T-helper 1 cell (primary cell): ENCODE data around the gene FBXL7.

Experiments used
- DNase-seq, 5 donors: peaks; one replicate each; pipeline ENCODE4 v3.0.0-alpha.2; 2012 to 2020

The FBXL7 gene

DNA sequence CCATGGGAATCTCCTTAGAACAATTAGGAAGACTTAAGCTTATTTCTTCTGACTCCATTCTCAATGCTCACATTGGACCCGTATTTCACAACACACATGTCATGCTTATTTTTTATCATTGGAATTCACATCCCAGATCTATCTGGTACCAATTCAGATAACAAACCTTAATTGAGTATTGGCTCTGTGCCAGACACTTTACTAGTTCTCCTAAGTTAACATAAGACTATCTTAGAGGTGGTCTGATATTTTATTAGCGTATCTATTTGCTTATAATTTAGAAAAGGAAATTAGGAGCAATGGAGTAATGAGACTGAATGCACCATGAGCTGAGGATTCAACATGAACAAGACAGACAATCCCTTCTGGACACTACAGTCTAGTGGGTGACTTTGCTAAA, 45.1 kb downstream of the FBXL7 start:
- no peak for DNase-seq

DNA sequence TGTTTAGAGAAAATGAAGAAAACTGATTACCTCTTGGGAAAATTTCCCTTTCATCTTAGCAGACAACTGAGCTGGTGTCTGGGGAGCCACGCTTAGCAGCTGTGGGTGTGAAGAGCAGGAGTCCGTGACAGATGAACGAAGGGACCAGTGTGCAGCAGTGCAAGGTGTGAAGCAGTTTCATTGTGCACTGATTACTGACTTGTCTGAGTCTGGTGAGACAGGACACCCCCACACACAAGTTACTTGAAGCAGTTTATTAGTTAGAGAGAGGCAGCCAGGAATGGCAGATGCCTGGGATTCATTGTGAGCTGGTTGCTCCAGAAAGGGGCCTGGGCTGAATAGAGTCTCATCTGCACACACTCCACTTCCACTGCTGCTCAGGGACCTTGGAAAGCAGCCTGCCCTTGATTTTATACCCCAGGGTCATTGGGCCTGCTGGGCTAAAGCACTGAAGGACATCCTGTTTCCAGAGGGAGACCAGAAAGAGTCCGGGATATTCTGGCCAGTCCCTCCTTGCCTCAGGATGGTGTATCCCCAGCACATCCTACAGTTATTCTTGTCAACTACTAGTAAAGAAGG, 47.4 kb downstream of the FBXL7 start:
- DNase-seq = no peak

- no peak for DNase-seq
These were observed 50.0 kb downstream of the FBXL7 start for GRCh38 chr5:15549961-15550360.

DNA sequence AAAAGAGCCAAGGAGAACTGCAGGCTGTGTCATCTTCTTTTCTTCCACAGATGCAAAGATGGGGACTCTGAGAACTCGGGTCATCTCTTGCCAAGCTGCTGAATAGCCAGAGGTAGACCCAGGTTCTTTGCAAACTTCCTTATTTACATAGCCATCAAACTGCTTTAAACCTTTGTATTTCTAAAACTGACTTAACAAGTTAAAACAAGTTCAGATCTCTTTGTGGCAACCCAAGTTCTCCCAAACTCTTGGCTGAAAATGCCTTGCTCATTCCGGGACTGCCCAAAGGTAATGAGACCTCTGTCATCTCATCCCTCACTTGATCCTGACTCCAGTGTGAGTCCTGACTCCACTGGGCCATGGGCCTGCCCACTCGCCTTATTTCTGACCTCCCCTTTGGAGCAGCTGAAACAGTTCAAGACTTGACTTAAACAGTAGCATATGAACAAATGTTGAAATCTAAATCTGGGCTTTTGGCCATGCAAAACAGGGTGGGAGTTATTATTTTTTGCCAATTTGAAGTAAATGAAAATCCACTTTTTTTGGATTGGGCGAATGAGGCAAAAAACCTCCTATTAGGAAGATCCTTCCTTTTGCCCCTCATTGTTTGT, 50.6 kb downstream of the FBXL7 start:
- DNase-seq = no peak

DNA sequence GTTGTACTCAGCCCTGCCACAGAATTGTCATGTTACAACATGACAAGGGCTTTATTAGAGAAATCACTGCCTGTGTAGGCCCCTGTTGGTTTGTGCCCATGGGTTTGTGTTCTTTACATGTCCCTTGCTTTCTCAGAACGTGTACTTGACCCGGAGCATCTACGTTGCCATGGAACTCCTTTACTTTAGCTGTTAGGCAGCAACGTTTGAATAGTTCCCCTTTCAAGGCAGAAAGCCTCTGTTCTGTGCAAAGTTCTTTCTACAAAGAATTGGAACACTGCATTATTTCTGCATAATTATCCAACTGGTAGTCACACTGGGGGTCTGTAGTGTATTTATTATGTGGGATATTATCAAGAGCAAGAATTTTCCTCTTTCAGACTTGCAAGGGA, 51.1 kb downstream of the FBXL7 start:
- no peak for DNase-seq

DNA sequence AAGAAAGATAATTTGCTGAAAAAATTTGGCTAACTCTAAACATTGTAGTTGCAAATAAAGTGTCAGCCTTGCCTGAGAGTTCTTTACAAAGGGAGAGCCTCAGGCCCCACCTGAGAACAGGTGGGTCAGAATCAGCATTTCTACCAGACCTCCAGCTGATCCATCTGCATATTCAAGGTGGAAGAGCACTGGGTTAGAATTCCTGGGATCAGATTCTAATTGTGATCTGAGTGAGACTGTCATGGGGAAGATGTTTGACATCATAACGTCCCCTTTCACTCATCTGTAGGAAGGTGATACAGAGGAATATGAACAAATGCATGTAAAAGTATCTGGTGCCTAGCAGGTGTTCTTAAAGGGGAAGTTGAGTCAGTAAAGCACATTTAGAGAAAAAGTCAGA, 54.6 kb downstream of the FBXL7 start:
- no peak for DNase-seq

DNA sequence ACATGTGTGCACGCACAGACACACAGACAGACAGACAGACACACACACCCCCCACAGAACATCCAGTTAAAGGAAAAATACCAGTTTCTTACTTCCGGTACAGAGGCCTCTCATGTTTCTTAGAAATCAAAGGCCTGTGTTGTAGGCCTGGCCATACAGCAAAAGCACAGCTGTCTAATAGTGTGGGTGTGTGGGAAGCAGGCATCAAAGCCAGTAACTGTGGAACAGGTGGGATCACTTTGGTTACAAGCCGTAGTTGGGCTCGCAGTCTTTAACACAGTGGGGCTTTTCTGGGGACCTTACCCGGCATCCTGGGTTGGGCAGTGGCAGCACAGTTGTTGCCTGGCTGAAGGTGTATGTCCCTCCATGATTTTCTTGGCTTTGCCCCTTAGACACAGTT, 55.2 kb downstream of the FBXL7 start:
- DNase-seq = no peak

GRCh38 chr5:15558240-15558639, 58.3 kb downstream of the FBXL7 start:
- no peak for DNase-seq

- no peak for DNase-seq
These were observed 58.7 kb downstream of the FBXL7 start for GRCh38 chr5:15558681-15559080.

GRCh38 chr5:15560421-15560820, 60.4 kb downstream of the FBXL7 start:
- DNase-seq = no peak

DNA sequence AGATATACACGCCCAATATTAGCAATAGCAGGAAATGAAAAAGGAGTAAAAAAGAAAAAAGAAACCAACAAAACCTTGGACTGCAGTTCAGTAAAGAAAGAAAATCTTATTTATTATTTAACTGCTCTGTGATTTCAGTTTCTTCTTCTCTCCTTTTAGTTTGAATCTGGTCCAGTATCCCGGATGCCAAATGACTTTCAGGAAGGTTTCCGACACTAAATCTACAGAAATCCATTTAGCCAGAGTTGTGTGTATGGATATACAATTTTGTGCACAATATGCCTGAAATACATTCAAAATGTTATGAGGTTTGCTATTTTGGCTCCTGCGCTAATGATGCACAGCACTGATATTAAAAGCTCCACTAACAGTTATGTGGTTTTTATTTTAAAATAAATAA, 64.5 kb downstream of the FBXL7 start:
- no peak for DNase-seq

DNA sequence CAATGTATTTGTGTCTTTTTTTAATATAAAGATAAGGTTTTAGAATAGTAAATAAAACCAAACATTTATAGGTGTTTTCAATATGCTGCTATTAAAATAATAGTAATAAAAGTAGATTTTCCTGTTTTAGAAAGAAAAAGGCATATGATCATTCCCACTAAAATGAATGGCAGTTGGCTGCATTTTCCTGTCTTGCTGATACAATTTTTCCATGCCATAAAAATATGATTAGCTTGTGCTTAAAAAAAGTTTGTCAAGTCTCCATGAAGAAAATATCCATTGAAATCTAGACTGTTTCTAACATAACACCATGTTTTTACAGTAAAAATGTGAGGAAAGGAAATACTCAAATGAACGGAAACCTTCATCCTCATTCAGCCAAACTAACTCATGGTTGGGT, 65.0 kb downstream of the FBXL7 start:
- no peak for DNase-seq

- no peak for DNase-seq
These were observed 66.3 kb downstream of the FBXL7 start for GRCh38 chr5:15566306-15566705.

GRCh38 chr5:15566789-15567188, 66.8 kb downstream of the FBXL7 start:
- no peak for DNase-seq

GRCh38 chr5:15570491-15570890, 70.5 kb downstream of the FBXL7 start:
- no peak for DNase-seq

GRCh38 chr5:15571081-15571480, 71.1 kb downstream of the FBXL7 start:
- DNase-seq = no peak

- DNase-seq = no peak
These were observed 71.6 kb downstream of the FBXL7 start for GRCh38 chr5:15571618-15572017.

DNA sequence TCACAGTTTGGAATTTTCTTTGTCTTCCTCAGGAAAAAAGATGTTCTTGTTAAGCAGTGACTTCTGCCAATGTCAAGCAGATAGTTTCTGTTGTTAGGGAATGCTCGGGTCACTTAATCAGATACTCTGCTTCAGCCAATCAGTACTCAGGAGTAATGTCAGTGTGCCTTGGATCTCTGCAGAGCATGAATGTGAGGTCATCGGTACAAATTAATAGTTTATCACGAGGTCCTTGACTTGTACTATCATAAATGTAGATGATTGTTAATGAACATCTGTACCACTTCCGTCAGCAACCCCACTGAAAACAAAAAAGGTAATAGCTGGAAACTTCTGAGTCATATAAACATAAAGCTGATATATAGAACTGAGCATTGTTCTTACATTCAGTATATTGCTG, 73.6 kb downstream of the FBXL7 start:
- no peak for DNase-seq

DNA sequence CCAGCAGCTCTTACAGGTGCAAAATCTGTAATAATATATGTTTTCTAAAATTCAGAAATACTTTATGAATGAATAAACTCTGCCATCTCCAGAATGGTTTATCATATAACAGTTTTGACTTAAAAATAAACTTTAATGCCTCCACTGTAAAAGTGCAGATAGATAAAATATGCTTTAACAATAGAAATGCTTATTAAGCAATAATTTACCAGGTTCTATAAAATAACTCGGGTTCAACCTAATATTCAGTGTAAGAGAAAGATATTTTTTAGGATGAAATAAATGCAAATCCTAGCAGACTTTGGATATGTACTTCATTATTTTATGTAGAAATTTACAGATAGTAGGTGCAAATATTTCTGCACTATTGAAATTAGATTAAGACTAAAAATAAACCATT, 74.1 kb downstream of the FBXL7 start:
- DNase-seq = no peak

- no peak for DNase-seq
These were observed 74.9 kb downstream of the FBXL7 start for GRCh38 chr5:15574806-15575325.

DNA sequence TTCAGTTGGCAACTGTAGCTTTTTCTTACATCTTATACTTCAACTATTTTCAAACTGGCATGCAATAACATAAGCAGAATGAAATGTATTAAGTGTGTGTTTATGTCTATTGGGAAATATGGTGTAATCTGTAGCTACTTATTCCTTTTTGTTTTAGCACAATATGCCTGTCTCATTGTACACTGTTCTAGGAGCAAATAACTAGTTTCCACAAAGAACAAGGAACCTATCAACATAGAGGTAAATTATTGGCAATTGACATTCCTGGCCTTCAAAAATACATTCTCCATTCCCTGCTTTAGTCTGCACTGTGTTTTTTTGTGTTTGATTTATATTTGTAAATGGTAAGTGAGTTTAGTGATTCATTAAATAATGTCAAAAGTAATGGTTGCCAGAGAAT, 75.7 kb downstream of the FBXL7 start:
- DNase-seq = no peak

DNA sequence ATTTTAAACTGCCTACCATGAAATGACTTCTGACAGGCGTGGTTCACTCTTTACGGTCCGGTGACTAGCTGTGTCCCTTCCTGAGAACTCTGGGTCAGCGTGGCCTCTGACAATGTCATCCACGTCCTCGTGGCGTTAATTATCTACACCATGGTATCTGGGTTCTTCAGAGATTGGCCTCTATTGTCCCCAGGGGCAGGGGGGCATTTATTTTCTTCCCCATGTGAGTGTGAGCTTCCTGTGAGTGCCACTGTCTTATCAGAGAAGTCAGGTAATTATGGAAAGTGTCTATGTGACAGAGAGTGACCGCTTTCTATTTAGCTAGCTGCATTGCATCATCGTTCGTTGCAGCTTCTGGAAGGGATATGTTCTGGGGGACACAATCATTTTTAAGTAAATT, 77.2 kb downstream of the FBXL7 start:
- DNase-seq = no peak

GRCh38 chr5:15577831-15578230, 77.9 kb downstream of the FBXL7 start:
- no peak for DNase-seq

DNA sequence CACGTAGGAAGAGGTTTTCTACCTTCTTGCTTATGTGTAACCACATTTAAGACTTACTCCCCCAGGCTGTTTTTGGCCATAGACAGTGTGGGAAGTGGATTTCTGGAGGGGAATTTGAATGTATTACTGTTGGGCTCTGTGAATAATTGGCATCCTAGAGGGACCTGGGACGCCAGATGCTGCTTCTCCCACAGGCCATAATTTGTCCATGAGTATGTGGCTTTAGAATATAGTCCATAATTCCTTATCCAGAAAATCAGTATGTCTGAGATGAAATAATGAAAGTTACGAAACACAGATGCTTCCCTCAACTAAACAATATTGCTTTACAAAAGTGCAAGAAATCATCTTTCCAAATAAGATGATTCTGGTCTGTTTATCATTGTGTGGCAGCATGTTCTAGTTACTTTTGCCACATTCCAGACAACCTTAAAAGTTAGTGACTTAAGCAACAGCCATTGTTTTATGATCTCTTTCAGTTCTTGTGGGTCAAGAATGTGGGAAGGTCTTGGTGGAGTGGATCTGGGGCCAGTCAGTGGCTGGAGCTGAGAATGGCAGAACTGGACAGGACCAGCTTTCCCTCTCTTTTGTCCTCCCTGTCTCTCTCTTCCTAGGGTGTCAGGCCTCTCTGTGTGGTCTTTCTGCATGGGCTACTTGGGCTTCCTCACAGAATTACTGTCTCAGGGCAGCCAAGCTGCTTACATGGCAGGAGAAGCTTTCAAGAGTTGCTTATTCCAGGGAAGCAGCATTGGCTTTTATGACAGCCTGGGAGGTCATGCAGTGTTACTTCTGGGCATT, 79.4 kb downstream of the FBXL7 start:
- DNase-seq = no peak
